Endodermal cell (in vitro differentiated cells): ENCODE results near the gene AQP12B. TPM values are rescaled to one million over a fixed set of nuclear protein-coding genes. Genes with fewer than 3 reads are reported as not detected.
A peak's percentile ranks its signal among the peaks of the same experiment; 100 is the strongest.

Source experiments
- DNase-seq: peaks from one replicate; pipeline ENCODE4 v3.0.0-alpha.2; 2017
- H3K27ac ChIP-seq: 2 replicates; pipeline ENCODE4 v1.5.1; 2013; ENCODE audit warnings: mild to moderate bottlenecking, low read depth, low read length, moderate library complexity
- H3K27me3 ChIP-seq: 2 replicates; pipeline ENCODE4 v1.6.1; 2013; ENCODE audit warnings: mild to moderate bottlenecking, low read length, moderate library complexity; ENCODE audit not compliant: insufficient read depth, control insufficient read depth, poor library complexity, severe bottlenecking
- H3K36me3 ChIP-seq: 2 replicates; pipeline ENCODE4 v1.7.0; 2013; ENCODE audit warnings: mild to moderate bottlenecking, low read length, moderate library complexity; ENCODE audit not compliant: control insufficient read depth, insufficient read depth
- H3K4me1 ChIP-seq: one replicate; pipeline ENCODE4 v1.7.0; 2013; ENCODE audit warnings: low read length; ENCODE audit not compliant: control insufficient read depth, insufficient read depth
- H3K4me3 ChIP-seq: 2 replicates; pipeline ENCODE4 v1.5.1; 2013; ENCODE audit warnings: mild to moderate bottlenecking, low read length, moderate library complexity
- H3K9ac ChIP-seq: 2 replicates; pipeline ENCODE4 v1.6.1; 2013; ENCODE audit warnings: mild to moderate bottlenecking, low read length, moderate library complexity; ENCODE audit not compliant: poor library complexity, severe bottlenecking; ENCODE audit errors: extremely low read depth
- H3K9me3 ChIP-seq: 2 replicates; pipeline ENCODE4 v1.6.1; 2013; ENCODE audit warnings: mild to moderate bottlenecking, low read length, moderate library complexity; ENCODE audit not compliant: control insufficient read depth
- H3K27ac Mint-ChIP-seq: 2 replicates; pipeline ENCODE4 v1.8.0; 2020; ENCODE audit warnings: mixed read lengths
- H3K27me3 Mint-ChIP-seq: 2 replicates; pipeline ENCODE4 v1.8.0; 2021; ENCODE audit warnings: mild to moderate bottlenecking, mixed read lengths; ENCODE audit not compliant: insufficient read depth
- H3K36me3 Mint-ChIP-seq: 2 replicates; pipeline ENCODE4 v1.8.0; 2020; ENCODE audit warnings: low read depth, mixed read lengths
- H3K4me1 Mint-ChIP-seq: 2 replicates; pipeline ENCODE4 v1.8.0; 2020; ENCODE audit warnings: mixed read lengths
- H3K4me3 Mint-ChIP-seq: 2 replicates; pipeline ENCODE4 v1.8.0; 2020; ENCODE audit warnings: mild to moderate bottlenecking, moderate library complexity, mixed read lengths
- H3K9me3 Mint-ChIP-seq: 2 replicates; pipeline ENCODE4 v1.8.0; 2020; ENCODE audit warnings: mild to moderate bottlenecking, mixed read lengths
- CTCF ChIP-seq: fragments of 200-600 bp; sonication (generic); conservative IDR thresholded peaks from 2 replicates; pipeline ENCODE4 v1.5.0; 2021; ENCODE audit warnings: antibody characterized with exemption, mild to moderate bottlenecking
- WGBS, 2 experiments: methylation state at CpG; one replicate each; pipeline versions ENCODE4 v1.1.5 to v1.1.7; 2013; ENCODE audit warnings: missing lambda C conversion rate in 2 of 2, mixed read lengths in 1 of 2; ENCODE audit not compliant: insufficient coverage in 1 of 2, insufficient read length in 1 of 2; 5-methylcytosine and 5-hydroxymethylcytosine counted together
- total RNA-seq, 2 donors: library from RNA; stranded (reverse); fragmentation: NEBNext Ultra II Directional in 1 of 2; extraction: Animal tissue kit (Norgen Biotek cat#: 25700) in 1 of 2; gene quantifications; 2 replicates in 1 of 2; 3 replicates in 1 of 2; pipeline ENCODE4 v1.2.1, GENCODE V29; 2021

The AQP12B gene
- total RNA-seq, 2 donors from 2014 or later, result not detected

GRCh38 chr2:240648650-240649275 lies 33.9 kb downstream of the AQP12B start:
- Mint-ChIP-seq H3K4me1 (peaks cover 17% of the 10 kb centered on the region), H3K9me3 (peaks cover 15% of the 10 kb centered on the region), H3K36me3 (peaks cover 2% of the 10 kb centered on the region), H3K4me3 (no peak overlapping the region), H3K27me3 (peaks cover 24% of the 10 kb centered on the region), H3K27ac (no peak overlapping the region)
- Histone ChIP-seq H3K27me3 (no peaks in the 10 kb centered on the region), H3K4me3 (no peak overlapping the region), H3K27ac (no peak overlapping the region), H3K4me1 (no peaks in the 10 kb centered on the region), H3K9me3 (peaks cover 23% of the 10 kb centered on the region), H3K9ac (no peak overlapping the region), H3K36me3 (no peaks in the 10 kb centered on the region)
- no peak for TF ChIP-seq CTCF
- peak; percentile 58 for DNase-seq
- 51 to 80% methylated on average over 10 to 19 of the region's 19 CpGs for WGBS, 2 experiments

GRCh38 chr2:240648155-240648649 lies 34.5 kb downstream of the AQP12B start:
- no peak overlapping the region for H3K4me3 Mint-ChIP-seq
- H3K4me1 Mint-ChIP-seq, result peaks cover 17% of the 10 kb centered on the region
- no peak overlapping the region for H3K27ac Mint-ChIP-seq

GRCh38 chr2:240647503-240648154 lies 35.1 kb downstream of the AQP12B start:
- Histone ChIP-seq H3K36me3 (no peaks in the 10 kb centered on the region), H3K27me3 (no peaks in the 10 kb centered on the region), H3K9ac (no peak overlapping the region), H3K9me3 (peaks cover 22% of the 10 kb centered on the region), H3K4me1 (no peaks in the 10 kb centered on the region), H3K27ac (no peak overlapping the region), H3K4me3 (no peak overlapping the region)
- no peak for TF ChIP-seq CTCF
- Mint-ChIP-seq H3K27ac (no peak overlapping the region), H3K27me3 (peaks cover 20% of the 10 kb centered on the region), H3K9me3 (peaks cover 14% of the 10 kb centered on the region), H3K36me3 (peaks cover 1% of the 10 kb centered on the region), H3K4me3 (no peak overlapping the region), H3K4me1 (peaks cover 17% of the 10 kb centered on the region)
- WGBS, 2 experiments, result 90 to 95% methylated on average over 8 to 22 of the region's 22 CpGs
- DNase-seq, result no peak

More at GRCh38 chr2:240648155-240648649, 34.5 kb downstream of the AQP12B start:
- Histone ChIP-seq H3K27me3 (no peaks in the 10 kb centered on the region), H3K4me1 (no peaks in the 10 kb centered on the region), H3K36me3 (no peaks in the 10 kb centered on the region), H3K9me3 (peaks cover 23% of the 10 kb centered on the region), H3K9ac (no peak overlapping the region), H3K4me3 (no peak overlapping the region), H3K27ac (no peak overlapping the region)
- DNase-seq, result no peak
- 90 to 92% methylated on average over 5 to 6 of the region's 6 CpGs for WGBS, 2 experiments
- Mint-ChIP-seq H3K27me3 (peaks cover 20% of the 10 kb centered on the region), H3K36me3 (peaks cover 2% of the 10 kb centered on the region), H3K9me3 (peaks cover 15% of the 10 kb centered on the region)
- TF ChIP-seq CTCF, result no peak
